NCI-H2171 (cell line): ENCODE measurements around the gene CASP3.
"Not testable (repeated sequence)": the region's sequence is repeated elsewhere in the genome, so short reads cannot be mapped to it uniquely, and the experiment has no call there.

Source experiments
- DNase-seq: peaks from one replicate; lab custom pipeline; 2025; lab: John Stamatoyannopoulos, UW

The CASP3 gene

DNA sequence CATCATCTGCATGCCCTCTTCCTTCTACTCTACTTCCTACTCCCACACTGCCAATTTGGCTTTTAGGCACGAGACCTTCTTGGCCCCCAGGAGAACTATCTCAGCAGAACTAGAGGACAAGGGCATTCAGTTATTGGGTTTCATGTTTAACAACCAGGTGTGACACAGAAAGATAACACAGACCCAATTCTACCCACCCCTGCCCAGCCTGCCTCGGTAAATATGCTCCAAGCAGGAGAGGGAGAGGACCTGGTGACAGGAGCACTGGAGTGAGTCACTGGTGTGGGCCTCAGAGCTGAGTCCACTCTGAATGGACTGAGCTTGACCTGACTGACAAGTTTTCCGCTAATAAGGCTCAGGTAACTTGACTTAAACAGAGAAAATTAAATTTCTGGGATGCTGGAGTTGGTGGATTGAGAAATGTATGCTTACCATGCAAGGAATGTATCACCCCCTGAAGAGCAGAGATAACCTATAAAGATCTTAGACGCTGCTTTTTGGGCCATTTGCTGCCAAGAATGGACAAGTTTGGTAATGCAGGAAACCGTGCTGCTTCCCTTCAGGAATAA lies 52.5 kb downstream of the CASP3 start:
- no peak for DNase-seq

DNA sequence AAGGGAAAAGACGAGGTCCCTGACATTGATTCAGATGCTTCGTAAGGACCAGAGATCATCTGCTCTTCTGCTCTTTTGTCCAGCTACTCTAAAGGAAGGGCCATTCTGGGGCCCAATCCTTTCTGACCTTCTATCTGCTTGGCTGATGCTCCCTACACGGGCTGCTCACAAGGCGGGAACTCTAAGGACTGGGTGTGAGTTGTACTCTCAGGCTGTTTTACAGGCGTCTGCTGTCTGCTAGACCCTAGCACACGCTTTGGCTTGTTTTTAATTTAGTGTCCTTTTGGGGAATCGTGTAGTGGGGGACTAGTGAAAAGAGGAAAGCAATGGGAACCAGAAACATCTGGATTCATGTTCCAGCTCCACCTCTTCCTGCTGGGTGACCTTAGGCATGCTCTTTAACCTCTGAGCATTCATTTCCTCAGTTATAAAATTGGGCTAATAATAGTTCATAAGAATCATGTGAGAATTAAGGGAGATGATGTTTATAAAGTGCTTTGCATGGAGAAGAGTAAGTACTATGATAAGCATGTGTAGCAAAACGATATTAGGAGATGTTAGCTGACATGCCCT lies 53.1 kb downstream of the CASP3 start:
- no peak for DNase-seq

DNA sequence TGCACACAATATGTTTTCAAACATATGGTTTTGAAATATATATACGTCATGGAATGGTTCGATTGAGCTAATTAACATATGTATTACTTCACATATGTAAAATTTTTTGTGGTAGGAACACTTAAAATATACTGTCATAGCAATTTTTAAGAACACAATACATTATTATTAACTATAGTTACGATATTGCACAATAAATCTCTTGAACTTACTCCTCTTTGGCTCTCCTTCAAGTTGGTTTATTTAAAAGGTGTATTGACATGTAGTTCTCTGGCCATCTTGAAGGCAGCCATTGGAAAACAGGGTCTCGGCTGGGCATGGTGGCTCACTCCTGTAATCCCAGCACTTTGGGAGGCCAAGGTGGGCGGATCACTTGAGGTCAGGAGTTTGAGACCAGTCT lies 53.8 kb downstream of the CASP3 start:
- no peak for DNase-seq

DNA sequence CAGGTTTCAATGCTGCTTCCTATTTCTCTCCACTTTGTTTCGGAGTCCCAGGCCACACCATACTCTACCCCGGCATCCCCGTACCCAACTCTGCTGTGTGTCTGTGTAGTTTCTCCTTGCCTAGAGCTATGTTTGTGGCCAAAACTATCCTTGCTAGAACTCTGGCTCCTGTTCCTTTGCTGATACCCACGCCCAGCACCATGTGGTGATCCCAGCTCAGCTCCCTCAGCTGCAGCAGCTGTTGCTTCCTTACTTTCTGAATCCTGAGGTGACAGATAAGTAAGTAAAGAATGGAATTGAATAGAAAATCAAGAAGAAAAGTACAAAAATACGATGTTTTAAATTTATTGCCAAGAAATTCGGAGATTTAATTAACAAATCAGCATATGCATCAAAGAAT lies 55.8 kb downstream of the CASP3 start:
- DNase-seq = no peak

DNA sequence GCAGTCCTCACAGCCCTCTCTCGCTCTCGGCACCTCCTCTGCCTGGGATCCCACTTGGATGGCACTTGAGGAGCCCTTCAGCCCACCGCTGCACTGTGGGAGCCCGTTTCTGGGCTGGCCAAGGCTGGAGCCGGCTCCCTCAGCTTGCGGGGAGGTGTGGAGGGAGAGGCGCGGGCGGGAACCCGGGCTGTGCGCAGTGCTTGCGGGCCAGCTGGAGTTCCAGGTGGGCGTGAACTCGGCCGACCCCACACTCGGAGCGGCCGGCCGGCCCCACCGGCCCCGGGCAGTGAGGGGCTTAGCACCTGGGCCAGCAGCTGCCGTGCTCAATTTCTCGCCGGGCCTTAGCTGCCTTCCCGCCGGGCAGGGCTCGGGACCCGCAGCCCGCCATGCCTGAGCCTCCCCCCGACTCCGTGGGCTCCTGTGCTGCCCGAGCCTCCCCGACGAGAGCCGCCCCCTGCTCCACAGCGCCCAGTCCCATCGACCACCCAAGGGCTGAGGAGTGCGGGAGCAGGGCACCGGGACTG lies 57.4 kb downstream of the CASP3 start:
- not testable (repeated sequence) for DNase-seq

DNA sequence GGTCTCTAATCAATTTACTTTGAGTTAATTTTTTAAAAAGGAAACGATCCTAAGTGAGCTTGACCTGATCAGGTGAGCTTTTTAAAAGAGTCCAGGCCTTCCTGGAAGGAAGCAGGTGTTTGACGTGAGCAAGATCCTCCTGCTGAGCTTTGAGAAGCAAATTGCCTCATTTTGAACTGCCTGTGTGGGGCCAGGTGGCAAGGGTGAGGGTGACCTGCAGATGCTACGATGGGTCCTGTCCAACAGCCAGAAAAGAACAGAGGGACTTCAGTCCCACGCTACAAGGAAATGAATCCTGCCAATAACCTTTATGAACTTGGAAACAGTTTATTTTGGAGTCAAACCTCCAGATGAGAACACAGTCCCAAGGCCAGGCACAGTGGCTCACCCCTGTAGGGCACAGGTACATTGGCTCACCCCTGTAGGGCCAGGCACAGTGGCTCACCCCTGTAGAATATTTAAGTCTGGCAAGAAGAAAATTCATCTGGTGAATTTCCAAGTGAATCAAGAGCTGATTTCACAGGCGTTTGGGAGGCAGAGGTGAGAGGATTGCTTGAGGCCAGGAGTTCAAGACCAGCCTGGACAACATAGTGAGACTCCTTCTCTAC lies 58.1 kb downstream of the CASP3 start:
- no peak for DNase-seq

DNA sequence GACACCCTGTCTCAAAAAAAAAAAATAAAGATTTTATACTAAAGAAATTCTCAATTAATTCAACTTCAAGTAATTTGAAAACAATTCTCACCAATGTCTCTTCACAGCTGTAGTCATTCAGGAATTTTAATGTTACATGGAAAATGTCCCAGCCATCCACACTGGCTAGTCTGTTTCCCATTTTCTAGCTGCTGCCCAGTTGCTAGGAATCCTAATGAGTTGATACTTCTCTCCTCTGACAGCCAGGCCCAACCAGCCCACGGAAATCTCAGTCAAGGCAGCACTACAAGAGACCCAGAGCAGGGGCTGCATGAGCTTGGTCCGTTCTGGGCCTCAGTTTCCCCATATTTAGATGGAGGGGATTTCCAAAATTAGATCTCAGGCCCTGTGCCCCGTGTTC lies 59.1 kb downstream of the CASP3 start:
- no peak for DNase-seq

DNA sequence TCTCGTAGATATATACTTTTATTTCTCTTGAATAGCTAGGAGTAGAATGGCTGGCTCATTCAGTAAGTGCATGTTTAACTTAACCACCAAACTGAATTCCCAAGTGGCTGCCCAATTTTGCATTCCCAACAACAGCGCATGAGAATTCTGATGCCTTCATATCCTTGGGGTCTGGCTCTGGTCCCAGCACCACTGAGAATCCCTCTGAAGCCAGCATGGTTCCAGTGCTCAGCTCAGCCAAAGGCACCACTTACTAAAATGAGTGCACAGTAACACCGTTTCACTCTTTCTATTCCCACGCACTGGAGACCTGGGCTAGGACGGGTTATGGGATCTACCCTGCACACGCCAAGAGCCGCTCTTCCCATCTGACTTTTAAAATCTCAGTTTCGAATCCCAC lies 60.4 kb downstream of the CASP3 start:
- no peak for DNase-seq

DNA sequence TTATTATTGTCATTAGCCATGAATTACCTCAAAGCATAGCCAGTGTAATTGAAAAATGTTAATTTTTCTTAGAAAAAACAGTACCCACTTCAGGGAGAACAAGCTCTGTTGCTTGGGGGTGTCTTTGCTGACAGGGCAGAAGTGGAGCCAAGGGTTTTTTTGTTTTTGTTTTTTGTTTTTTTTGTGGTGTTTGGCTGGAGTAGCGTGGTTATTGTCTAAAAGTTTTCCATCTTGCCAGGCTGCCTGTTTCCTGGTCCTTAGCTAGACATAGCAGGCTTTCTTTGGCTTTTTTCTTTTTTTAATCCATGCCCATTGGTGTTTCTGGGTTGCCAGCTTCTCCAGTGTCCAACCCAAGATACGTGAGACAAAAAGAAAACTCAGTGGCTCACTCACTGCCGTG lies 61.5 kb downstream of the CASP3 start:
- DNase-seq = no peak

DNA sequence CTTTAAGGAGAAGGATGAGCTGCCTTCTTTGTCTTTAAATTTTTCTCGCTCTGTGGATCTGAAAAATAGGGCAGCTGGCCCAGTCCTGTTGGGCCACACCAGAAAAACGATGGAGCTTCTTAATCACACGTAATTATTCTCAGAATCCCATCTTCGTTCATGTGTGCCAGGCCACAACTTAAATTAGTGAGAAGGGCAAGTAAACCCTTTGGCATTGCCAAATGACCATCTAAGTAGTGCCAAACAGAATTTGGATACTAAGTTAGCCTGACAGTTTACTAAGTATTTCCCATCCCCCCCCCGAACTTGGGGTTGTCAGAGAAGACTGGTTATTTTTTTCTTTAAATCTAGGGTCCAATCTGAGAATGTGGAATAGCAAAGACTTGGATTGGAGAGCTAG lies 62.0 kb downstream of the CASP3 start:
- DNase-seq = no peak

DNA sequence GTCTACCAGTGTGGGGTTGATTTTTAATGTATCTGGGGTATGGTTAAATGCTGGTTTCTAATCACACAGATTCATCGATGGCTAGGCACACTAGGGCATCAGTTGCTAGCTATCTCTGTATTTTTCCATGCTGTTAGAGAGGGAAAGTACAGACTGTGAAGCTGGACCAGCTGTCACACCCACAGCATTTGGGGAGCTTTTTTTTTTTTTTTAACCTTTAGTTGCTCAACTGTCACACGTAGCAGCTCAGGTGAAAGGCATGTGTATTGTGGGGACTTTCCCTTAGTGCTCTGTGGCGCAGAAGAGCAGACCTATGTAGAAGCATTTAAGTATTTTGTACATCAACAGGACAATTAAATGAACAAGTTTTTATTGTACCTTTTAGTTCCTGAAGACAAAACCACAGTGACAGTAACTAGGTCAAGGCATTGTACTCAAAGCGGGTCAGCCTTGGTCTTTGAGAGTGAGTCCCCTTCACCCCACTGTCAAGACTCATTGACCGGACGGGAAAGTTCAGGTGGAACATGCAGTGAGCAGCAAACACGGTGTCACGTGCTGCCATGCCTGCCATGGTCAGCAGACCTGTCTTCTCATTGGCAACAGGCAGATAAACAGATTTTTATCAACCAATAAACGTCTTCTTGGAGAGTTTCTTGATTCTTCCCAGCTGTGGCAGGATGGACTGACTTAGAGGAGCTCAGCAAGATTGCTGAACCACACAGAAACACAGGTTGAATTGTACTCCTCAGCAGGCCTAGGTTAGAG lies 65.3 kb downstream of the CASP3 start:
- DNase-seq = peak; percentile 8
